Small intestine (tissue), 7 donors: ENCODE measurements around the gene DLG2. TPM values are rescaled to one million over a fixed set of nuclear protein-coding genes. Genes with fewer than 3 reads are reported as not detected.
"Not testable (repeated sequence)": the region's sequence is repeated elsewhere in the genome, so short reads cannot be mapped to it uniquely, and the experiment has no call there.

Experiments used
- DNase-seq, 2 donors: peaks; one replicate each; pipeline versions ENCODE4 v3.0.0 to v3.0.0-alpha.2; 2013
- FAIRE-seq: peaks from 2 replicates; lab custom pipeline; 2012; peaks lifted over from hg19 to GRCh38; lab: Jason Lieb, UNC
- H3K27ac ChIP-seq, 3 donors: one replicate each; pipeline ENCODE4 v1.5.1; 2013; ENCODE audit warnings: low read length in 2 of 3, mild to moderate bottlenecking in 2 of 3, control low read depth in 1 of 3, inconsistent platforms in 1 of 3, low read depth in 1 of 3, moderate library complexity in 1 of 3
- H3K27me3 ChIP-seq, 3 donors: one replicate each; pipeline ENCODE4 v1.6.1; 2013; ENCODE audit warnings: low read length in 3 of 3, inconsistent platforms in 1 of 3; ENCODE audit not compliant: control insufficient read depth in 3 of 3, insufficient read depth in 3 of 3
- H3K36me3 ChIP-seq, 3 donors: one replicate each; pipeline ENCODE4 v1.6.1; 2013; ENCODE audit warnings: low read length in 3 of 3, inconsistent platforms in 1 of 3, low read depth in 1 of 3, mild to moderate bottlenecking in 1 of 3, moderate library complexity in 1 of 3; ENCODE audit not compliant: control insufficient read depth in 3 of 3, insufficient read depth in 2 of 3
- H3K4me1 ChIP-seq, 3 donors: one replicate each; pipeline ENCODE4 v1.6.1; 2013; ENCODE audit warnings: low read length in 2 of 3, inconsistent platforms in 1 of 3, low read depth in 1 of 3, mild to moderate bottlenecking in 1 of 3, moderate library complexity in 1 of 3; ENCODE audit not compliant: control insufficient read depth in 3 of 3, insufficient read depth in 2 of 3
- H3K4me3 ChIP-seq, 3 donors: one replicate each; pipeline ENCODE4 v1.5.1; 2013; ENCODE audit warnings: low read length in 3 of 3, control low read depth in 1 of 3, inconsistent platforms in 1 of 3, low read depth in 1 of 3, mild to moderate bottlenecking in 1 of 3, moderate library complexity in 1 of 3
- H3K9me3 ChIP-seq, 2 donors: one replicate each; pipeline ENCODE4 v1.6.1; 2013; ENCODE audit warnings: low read depth in 1 of 2, low read length in 1 of 2; ENCODE audit not compliant: control insufficient read depth in 2 of 2, insufficient read depth in 1 of 2
- WGBS, 3 donors: extraction: QIAGEN DNeasy Blood & Tissue Kit; methylation state at CpG; one replicate each; pipeline ENCODE4 v1.1.7; 2013; 5-methylcytosine and 5-hydroxymethylcytosine counted together
- polyA plus RNA-seq, 4 donors: library from polyadenylated mRNA; stranded (reverse) in 3 of 4; unstranded in 1 of 4; fragments of 200-250 nt in 3 of 4; fragments of 120-200 nt in 1 of 4; gene quantifications; one replicate each; pipeline versions ENCODE4 v1.2.1 to v1.2.3, GENCODE V29; 2013
- donor health status: healthy with polysubstance abuse.
- donor health status: control.
- donor health status: control.
- donor health status: Bipolar disorder and iron deficiency.
- donor health status: healthy.

Gene DLG2
- polyA plus RNA-seq, 4 donors = 0.22 to 1.6 (median 1.1) TPM

DNA sequence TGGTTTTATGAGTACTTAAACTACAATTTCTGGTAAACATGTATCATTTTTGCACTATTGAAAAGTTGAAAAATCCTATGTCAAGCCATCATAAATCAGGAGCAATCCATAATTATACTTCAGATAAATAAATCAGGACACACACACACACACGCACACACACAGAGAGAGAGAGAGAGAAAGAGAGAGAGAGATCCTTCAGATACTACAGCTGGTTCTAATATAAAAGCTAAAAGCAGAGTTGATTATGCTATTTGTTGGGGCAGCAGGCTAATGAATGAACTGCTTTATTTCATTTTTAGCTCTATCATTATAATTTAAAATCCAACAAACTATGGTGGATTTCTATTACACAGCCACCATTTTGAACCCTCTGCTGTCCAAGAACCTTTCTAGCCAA, 2018.6 kb downstream of the DLG2 start:
- 80 to 89% (median 86%) methylated on average over 1 of the region's 1 CpG for WGBS, 3 donors
- Histone ChIP-seq H3K9me3 (no peaks in the 10 kb centered on the region), H3K27me3 (no peaks in the 10 kb centered on the region), H3K36me3 (no peaks in the 10 kb centered on the region), H3K4me1 (no peaks in the 10 kb centered on the region), H3K27ac (no peak overlapping the region), H3K4me3 (no peak overlapping the region)
- no peak for DNase-seq
- FAIRE-seq = no peak

DNA sequence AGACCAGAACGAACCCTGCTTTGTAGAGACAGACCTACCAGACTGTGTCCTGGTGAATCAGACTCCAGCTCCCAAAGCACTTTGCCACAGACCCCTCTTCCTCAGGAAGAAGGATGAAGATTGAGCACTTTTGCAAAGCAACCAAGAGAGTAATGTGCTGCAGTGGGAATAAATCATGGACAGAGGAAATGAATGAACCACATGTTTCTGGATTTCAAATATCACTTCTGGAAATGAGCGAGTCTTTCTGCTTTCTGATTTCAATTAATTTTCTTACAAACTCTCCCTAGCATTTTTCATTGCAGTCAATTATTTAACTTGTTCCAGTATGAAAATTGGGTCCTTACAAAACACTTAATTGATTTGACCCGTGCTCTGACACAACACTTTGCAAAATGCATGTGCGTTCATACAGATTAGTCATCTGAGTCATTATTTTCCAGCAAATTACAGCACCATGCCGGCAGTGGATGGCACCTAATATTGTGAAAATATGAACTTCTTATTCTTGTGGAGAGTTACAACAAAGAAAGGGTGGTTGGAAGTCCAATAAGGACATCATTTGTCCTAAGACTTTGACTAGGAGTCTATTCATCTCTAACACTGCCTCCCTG, 2025.1 kb downstream of the DLG2 start:
- no peak for FAIRE-seq
- no peak for DNase-seq
- H3K4me3 ChIP-seq = no peak overlapping the region
- H3K36me3 ChIP-seq = no peaks in the 10 kb centered on the region
- 73 to 82% (median 82%) methylated on average over 5 of the region's 5 CpGs for WGBS, 3 donors
- no peak overlapping the region for H3K27ac ChIP-seq
- no peaks in the 10 kb centered on the region for H3K4me1 ChIP-seq
- H3K9me3 ChIP-seq = no peaks in the 10 kb centered on the region
- H3K27me3 ChIP-seq = no peaks in the 10 kb centered on the region

DNA sequence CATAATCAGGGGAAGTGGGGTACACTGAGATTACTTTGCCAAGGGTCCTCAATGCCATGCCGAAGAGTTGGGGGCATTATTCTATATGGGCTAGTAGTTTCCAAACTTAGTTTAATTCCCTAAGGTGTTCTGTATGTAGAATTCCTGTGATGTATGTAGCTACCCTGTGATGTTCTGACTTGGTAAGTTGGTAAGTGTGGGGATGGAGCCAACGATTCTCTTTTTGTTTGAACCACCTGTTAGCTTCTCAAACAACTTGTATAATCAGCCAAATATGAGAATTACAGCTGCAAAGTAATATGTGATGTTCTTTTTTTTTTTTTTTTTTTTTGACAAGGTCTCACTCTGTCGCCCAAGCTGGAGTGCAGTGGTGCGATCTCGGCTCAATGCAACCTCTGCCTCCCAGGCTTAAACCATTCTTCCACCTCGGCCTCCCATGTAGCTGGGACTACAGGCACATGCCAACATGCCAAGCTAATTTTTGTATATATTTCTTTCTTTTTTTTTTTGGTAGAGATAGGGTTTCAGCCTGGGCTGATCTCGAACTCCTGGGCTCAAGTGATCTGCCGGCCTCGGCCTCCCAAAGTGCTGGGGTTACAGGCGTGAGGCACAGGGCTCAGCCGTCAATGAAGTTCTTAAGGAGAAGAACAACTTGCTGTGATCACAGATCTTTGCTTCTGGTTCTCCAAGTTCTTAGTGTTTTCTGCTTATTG, 2025.8 kb downstream of the DLG2 start:
- no peaks in the 10 kb centered on the region for H3K4me1 ChIP-seq
- H3K27ac ChIP-seq = no peak overlapping the region
- DNase-seq (no peak), FAIRE-seq (no peak)
- H3K4me3 ChIP-seq = no peak overlapping the region
- H3K27me3 ChIP-seq = no peaks in the 10 kb centered on the region
- 85 to 96% (median 89%) methylated on average over 11 of the region's 11 CpGs for WGBS, 3 donors
- H3K36me3 ChIP-seq = no peaks in the 10 kb centered on the region
- no peaks in the 10 kb centered on the region for H3K9me3 ChIP-seq

DNA sequence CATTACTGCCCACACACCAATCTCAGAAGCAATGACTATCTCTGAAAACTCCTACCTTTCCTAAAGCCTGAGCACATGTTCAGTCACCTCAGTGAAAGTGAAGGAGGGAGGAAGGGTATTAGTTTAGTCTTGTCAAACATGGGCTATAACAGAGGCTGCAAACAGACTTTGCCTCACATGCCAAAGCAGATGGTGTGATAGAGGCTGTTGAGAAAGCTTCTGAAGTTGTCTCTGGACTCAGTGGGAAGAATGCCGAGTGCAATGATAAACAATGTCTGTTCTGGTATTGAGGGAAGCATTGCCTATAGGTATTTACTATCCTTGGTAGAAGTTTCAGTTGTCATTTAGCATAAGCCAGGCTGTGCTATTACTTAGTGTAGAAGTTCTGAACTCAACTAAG, 2026.5 kb downstream of the DLG2 start:
- FAIRE-seq = no peak
- no peak for DNase-seq
- H3K9me3 ChIP-seq = no peaks in the 10 kb centered on the region
- no peak overlapping the region for H3K4me3 ChIP-seq
- no peaks in the 10 kb centered on the region for H3K4me1 ChIP-seq
- 64 to 79% (median 73%) methylated on average over 1 of the region's 1 CpG for WGBS, 3 donors
- H3K36me3 ChIP-seq = no peaks in the 10 kb centered on the region
- no peaks in the 10 kb centered on the region for H3K27me3 ChIP-seq
- no peak overlapping the region for H3K27ac ChIP-seq

DNA sequence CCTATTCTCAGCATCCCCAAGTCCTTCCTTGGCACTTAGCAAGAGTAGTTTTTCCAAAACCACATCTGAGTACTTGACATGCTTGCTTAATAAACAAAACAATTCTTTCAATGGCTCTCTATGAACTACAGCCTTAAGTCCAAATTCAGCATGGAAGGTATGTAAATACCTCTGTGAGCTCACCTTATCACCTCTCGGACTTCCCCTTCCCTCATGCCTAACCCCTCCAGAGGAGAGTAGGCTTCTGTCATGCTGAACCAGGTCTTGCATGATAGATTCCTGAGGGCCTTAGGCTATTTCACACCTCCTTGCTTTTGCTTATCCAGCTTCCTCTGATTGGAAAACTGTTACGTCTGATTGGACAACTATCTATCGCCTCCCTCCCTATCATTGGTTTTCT, 2028.1 kb downstream of the DLG2 start:
- Histone ChIP-seq H3K27me3 (no peaks in the 10 kb centered on the region), H3K36me3 (no peaks in the 10 kb centered on the region), H3K9me3 (no peaks in the 10 kb centered on the region), H3K4me1 (no peaks in the 10 kb centered on the region), H3K27ac (no peak overlapping the region), H3K4me3 (no peak overlapping the region)
- DNase-seq (no peak), FAIRE-seq (no peak)
- WGBS, 3 donors = 85 to 91% (median 89%) methylated on average over 3 of the region's 3 CpGs

DNA sequence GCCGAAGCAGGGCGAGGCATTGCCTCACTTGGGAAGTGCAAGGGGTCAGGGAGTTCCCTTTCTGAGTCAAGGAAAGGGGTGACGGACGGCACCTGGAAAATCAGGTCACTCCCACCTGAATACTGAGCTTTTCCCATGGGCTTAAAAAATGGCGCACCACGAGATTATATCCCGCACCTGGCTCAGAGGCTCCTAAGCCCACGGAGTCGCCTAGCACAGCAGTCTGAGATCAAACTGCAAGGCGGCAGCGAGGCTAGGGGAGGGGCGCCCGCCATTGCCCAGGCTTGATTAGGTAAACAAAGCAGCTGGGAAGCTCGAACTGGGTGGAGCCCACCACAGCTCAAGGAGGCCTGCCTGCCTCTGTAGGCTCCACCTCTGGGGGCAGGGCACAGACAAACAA, 2039.3 kb downstream of the DLG2 start:
- not testable (repeated sequence) for H3K27ac ChIP-seq, FAIRE-seq, H3K9me3 ChIP-seq, H3K36me3 ChIP-seq, H3K4me3 ChIP-seq, H3K4me1 ChIP-seq, H3K27me3 ChIP-seq
- 19 to 62% (median 46%) methylated on average over 11 to 13 of the region's 14 CpGs for WGBS, 3 donors
- peak in 1 of 2 donors; percentile 28 for DNase-seq

DNA sequence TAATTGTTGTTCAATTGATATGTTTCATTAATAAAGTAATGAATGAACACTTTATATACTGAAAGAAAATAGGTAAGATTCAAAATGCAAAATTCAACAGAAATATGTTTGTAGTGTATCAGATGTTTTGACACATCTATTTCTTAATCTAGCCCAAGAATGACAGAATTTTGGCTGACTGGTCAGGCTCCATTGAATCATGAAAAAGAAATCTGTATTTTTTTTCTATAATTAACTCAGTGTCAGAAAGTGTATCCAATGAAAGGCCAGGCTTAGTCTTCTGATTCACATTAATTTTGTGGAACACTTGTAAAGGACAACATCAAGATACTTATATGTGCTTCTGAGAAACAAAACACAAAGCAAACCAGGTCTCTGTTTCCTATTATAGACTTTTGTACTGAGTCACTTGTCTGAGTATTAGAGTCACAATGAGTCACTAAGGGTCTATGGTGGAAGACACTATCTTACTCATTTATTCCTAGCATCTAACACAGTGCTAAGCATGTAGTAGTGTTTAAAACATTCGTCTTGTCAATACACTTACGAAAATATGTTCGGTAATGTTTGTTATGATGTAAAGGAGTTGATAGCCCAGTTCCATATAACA, 2043.3 kb downstream of the DLG2 start:
- 83 to 91% (median 84%) methylated on average over 3 of the region's 3 CpGs for WGBS, 3 donors
- DNase-seq (no peak), FAIRE-seq (no peak)
- Histone ChIP-seq H3K4me3 (no peak overlapping the region), H3K27me3 (no peaks in the 10 kb centered on the region), H3K27ac (no peak overlapping the region), H3K36me3 (no peaks in the 10 kb centered on the region), H3K4me1 (no peaks in the 10 kb centered on the region), H3K9me3 (no peaks in the 10 kb centered on the region)

DNA sequence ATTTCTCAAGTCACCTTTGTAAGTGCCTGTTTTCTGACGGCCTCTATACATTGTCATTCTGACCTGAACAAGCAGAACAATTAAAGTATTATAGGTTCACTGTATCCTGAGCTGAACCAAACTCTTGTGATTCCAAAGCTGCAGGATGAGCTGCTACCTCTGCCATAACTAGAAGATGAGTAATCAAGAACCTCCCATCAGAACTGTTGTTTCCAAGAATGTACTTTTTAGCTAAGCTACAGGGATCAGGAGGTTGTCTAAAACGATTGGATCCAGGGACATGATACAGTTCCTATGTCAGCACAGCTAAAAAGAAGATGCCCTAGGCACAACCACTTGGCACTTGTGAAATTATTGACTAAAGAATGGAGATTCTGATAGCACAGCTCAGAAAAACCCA, 2052.6 kb downstream of the DLG2 start:
- no peak for FAIRE-seq
- DNase-seq = no peak
- WGBS, 3 donors = 60 to 83% (median 71%) methylated on average over 2 of the region's 2 CpGs
- Histone ChIP-seq H3K36me3 (no peaks in the 10 kb centered on the region), H3K27ac (no peak overlapping the region), H3K27me3 (peaks cover 0 to under 1% (median 0%) of the 10 kb centered on the region in 3 donors), H3K4me3 (no peak overlapping the region), H3K4me1 (no peaks in the 10 kb centered on the region), H3K9me3 (no peaks in the 10 kb centered on the region)
